T-helper 2 cell (primary cell): ENCODE measurements around the gene HIPK2.
A peak's percentile ranks its signal among the peaks of the same experiment; 100 is the strongest.

Experiments used
- DNase-seq, 5 experiments: peaks; one replicate each; pipeline versions ENCODE4 v3.0.0 to v3.0.0-alpha.2; 2012 to 2022

The HIPK2 gene

DNA sequence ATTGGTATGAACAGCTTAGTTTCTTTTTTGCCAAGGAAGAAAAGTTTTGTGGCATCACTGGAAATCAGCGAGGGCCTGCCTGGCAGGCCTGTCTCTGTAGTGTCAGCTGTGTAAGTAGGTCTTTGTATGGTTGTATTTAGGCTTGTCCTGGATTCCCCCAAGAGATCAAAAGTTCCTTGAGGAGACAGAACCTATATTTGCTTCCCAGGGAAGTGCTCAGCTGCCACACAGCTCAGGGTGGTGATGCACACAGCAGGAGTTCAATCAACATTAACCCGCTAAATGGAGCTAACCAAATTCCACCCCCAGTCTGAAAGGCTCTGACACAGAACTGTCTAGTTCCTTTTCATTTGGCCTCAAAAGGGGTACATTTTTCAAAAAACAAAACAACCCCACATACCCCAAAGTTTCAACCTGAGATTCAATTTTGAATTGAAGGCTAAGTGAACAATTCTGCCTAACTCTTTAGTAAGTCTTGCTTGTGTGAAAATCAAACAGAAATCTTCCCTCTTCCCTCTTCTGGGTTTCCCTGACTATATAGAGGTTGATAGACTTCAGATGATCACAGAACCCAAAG lies 129.9 kb downstream of the HIPK2 start:
- no peak for DNase-seq

DNA sequence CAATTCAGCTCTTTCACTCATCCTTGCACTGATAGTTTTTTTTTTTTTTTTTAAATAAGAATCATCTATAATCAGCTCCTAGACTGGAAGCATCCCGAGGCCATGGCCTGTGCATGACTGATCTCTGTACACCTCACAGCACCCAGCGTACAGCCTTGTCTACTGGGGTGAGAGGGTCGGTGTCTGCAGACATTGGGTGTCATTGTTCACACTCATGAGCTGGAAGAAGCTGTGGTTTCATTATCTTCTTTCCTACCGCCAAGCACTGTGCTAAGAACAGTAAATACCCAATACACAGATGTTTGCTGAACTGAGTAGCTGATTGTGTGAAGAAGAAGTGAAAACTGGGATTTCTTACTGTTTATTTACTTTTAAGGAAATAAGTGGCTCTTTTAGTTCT lies 130.7 kb downstream of the HIPK2 start:
- peak in 1 of 5 experiments; percentile 60 for DNase-seq

DNA sequence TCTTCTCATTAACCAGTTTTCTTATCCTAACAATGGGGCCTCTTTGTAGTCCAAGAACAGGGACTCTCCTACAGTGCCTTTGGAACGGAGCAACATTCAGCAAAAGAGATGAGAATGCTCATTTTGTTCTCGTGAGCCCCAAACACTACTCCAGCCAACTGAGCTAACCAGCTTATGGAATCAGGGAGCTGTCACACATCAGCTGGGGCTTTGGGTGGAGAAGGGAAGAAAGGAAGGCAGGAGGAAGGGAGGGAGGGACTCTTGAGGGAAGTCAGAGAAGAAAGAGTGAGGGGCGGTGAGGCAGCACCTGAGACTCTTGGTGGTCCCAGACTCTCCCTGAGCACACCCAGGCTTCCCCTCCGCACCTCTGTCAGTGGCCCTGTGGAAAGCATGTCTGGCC lies 131.2 kb downstream of the HIPK2 start:
- DNase-seq: no peak

- peak; percentile 52 to 79 (median 67) for DNase-seq
Measured at GRCh38 chr7:139645572-139646523, 131.9 kb downstream of the HIPK2 start.

DNA sequence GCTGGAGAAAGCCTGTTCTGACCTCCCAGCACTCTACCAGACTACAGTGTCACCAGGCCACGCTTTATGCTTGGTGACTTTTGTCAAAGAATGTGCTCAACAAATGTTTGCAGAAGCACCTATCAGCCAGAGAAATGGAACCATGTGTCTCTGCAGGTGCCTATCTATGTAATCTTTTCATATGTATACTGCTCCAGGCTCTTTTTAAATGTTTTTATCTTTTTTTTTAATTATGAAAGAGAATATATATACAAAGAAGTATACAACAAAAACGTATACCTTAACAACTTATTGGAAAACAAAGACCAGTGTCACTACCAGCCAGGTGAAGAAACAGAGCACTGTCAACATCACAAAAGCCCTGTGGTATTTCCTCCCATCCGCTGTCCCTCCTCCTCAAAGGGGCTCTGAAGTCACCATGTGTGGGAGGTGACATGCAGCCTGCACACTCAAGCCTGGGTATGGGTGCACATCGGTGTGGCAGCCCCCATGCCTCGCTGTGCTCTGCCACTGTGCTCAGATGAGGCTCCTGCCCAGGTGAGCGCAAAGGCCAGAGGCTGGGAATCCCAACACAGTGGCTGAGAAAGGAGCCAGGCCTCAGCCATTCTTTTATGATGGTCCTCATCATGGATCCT lies 133.7 kb downstream of the HIPK2 start:
- DNase-seq: no peak

DNA sequence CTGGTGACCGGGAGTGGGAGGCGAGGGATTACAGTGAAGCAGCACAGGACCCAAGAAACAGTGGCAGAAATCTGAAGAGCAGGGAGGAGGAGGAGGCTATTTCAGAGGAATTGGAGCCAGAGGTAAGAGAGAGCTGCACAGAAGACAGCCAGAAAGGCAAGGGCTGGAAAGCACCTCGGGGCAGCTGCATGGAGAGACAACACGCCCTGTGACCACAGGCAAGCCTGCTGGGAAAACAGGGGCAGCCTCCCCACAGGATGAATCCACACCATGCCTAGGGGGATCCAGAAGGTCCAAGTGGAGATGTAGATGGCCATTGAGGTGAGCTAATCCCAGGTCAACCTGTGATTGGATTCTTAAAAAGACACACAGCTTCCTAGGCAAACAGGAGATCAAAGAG lies 135.5 kb downstream of the HIPK2 start:
- DNase-seq: no peak

GRCh38 chr7:139641337-139641992 lies 136.3 kb downstream of the HIPK2 start:
- no peak for DNase-seq

GRCh38 chr7:139640681-139641080 lies 137.1 kb downstream of the HIPK2 start:
- DNase-seq: no peak

DNA sequence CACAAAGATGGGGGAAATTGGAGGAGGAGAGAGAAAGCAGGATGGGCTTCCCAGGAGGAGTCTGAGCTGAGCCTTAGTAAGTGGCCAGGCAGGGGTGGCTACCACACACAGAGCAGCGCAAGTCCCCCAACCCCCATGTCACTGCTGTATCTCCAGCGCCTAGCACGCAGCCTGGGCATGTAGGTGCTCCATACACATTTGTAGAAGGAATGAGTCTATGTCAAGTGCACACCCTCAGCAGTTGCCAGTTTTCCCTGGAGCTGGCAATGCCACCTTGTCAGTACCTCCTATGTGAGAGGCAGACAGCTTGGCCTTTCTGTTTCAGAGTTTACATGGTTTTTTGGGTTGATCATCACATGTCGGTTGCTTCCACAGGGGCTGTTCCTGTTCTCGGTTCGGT lies 138.2 kb downstream of the HIPK2 start:
- no peak for DNase-seq

GRCh38 chr7:139635526-139636302 lies 142.1 kb downstream of the HIPK2 start:
- DNase-seq: peak in 4 of 5 experiments; percentile 36 to 68 (median 56)

DNA sequence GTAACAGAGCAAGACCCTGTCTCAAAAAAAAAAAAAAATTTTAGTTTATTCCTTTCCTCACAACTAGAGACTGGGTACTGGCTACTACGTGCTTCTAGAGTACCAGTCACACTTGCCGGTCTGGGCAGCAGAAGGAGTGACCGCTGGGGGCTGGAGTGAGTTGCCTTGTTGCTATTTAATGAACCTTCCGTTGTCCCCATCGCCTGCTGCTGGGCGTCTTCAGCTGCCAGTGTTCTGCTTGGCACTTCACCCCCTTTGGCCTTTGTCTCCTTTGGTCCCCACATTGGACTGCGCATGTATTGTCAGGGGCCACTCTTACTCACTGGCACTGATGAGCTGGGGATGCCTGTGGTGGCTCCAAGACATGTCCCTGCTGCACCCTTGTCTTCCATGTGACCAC lies 143.7 kb downstream of the HIPK2 start:
- DNase-seq: no peak

DNA sequence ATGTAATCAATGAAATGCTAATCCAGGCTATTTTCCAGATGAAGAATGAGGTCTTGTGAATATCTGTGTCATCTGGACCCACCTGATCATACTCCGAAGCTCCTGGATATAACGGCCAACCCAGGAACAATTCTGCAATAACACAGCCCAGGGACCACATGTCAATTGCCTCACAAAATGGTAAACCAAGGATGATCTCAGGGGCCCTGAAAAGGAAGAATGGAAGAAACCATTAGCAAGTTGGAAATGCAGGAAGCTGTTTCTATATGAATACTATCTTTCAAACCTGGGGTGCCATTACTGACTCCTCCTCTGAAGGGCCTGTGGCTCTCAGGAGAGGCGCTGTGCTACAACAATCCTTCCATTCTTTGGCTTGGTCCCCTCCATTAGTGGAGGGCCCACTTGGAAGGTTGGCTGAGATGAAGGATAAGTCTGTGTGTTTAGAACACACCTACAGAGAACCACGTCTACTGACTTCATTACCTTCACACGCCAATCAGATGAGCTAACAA lies 146.2 kb downstream of the HIPK2 start:
- DNase-seq: no peak

- DNase-seq: no peak
Measured at GRCh38 chr7:139630643-139631519, 146.9 kb downstream of the HIPK2 start.

GRCh38 chr7:139629392-139630082 lies 148.3 kb downstream of the HIPK2 start:
- no peak for DNase-seq

GRCh38 chr7:139627831-139628230 lies 150.0 kb downstream of the HIPK2 start:
- no peak for DNase-seq

- DNase-seq: peak in 1 of 5 experiments; percentile 73
Measured at GRCh38 chr7:139626817-139627216, 151.0 kb downstream of the HIPK2 start.

DNA sequence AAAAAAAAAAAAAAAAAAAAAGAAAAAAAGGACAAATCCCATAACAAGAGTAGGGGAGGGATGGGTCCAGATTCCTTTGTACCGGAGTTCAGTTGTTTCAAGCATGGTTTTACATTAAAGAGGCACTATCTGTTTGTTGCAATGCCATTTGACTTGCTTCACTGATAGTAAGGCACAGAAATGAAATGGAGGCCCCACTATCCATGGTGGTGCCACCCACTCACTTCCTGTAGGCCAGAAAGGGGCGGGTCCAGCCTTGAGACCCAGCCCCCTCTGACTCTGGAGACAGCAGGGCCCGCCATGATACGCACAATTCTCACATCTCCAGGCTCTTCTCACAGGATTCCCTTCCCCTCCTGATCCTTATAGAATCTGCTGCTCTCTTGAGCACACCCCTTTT lies 154.3 kb downstream of the HIPK2 start:
- DNase-seq: peak in 1 of 5 experiments; percentile 20

GRCh38 chr7:139620676-139621344 lies 157.0 kb downstream of the HIPK2 start:
- peak in 3 of 5 experiments; percentile 31 to 61 (median 49) for DNase-seq

- DNase-seq: no peak
Measured at GRCh38 chr7:139619367-139619657, 158.5 kb downstream of the HIPK2 start.
